ENCODE measurements around the gene IFT22. TPM values are rescaled to one million over a fixed set of nuclear protein-coding genes. Genes with fewer than 3 reads are reported as not detected.

IFT22 gene
- total RNA-seq, 1 donor from 2014 or later, result 32.0 TPM

Other genes with a start within 250 kb of the IFT22 start
- 17.0 TPM for gene TRIM56, start 236.3 kb downstream of the IFT22 start, total RNA-seq
- 4.3 TPM for gene SERPINE1, start 194.7 kb downstream of the IFT22 start, total RNA-seq
- gene AP1S1, start 167.3 kb downstream of the IFT22 start, total RNA-seq, result 10.7 TPM
- not detected for gene VGF, start 156.2 kb downstream of the IFT22 start, total RNA-seq
- not detected for gene NAT16, start 141.5 kb downstream of the IFT22 start, total RNA-seq
- not detected for gene MOGAT3, start 120.8 kb downstream of the IFT22 start, total RNA-seq
- gene PLOD3, start 104.2 kb downstream of the IFT22 start, total RNA-seq, result 38.7 TPM
- 56.9 TPM for gene ZNHIT1, start 103.6 kb downstream of the IFT22 start, total RNA-seq
- gene CLDN15, start 84.0 kb downstream of the IFT22 start, total RNA-seq, result 2.2 TPM
- 322 TPM for gene FIS1, start 76.7 kb downstream of the IFT22 start, total RNA-seq
- not detected for gene COL26A1, start 41.1 kb upstream of the IFT22 start, total RNA-seq

All from left ventricle myocardium inferior (tissue), 1 donor.